Testis (tissue), 3 donors: ENCODE data around the gene ADAMTS14. TPM values are rescaled to one million over a fixed set of nuclear protein-coding genes. Genes with fewer than 3 reads are reported as not detected.
"Not testable (repeated sequence)": the region's sequence is repeated elsewhere in the genome, so short reads cannot be mapped to it uniquely, and the experiment has no call there.

Experiments used
- DNase-seq: peaks from one replicate; pipeline ENCODE4 v3.0.0-alpha.2; 2019
- H3K27ac ChIP-seq, 2 donors: fragments of 200-600 bp; sonication (generic); one replicate each; pipeline ENCODE4 v1.5.1; 2019
- H3K27me3 ChIP-seq: fragments of 200-600 bp; sonication (generic); one replicate; pipeline ENCODE4 v1.5.1; 2019
- H3K36me3 ChIP-seq: fragments of 200-600 bp; sonication (generic); one replicate; pipeline ENCODE4 v1.5.1; 2017; ENCODE audit warnings: low read depth; ENCODE audit errors: missing control alignments
- H3K4me1 ChIP-seq: fragments of 200-600 bp; sonication (generic); one replicate; pipeline ENCODE4 v1.5.1; 2019
- H3K4me3 ChIP-seq, 2 donors: fragments of 200-600 bp; sonication (generic); one replicate each; pipeline ENCODE4 v1.5.1; 2017 to 2019
- H3K9me3 ChIP-seq: fragments of 200-600 bp; sonication (generic); one replicate; pipeline ENCODE4 v1.5.1; 2017
- POLR2A ChIP-seq: fragments of 450-650 bp; IDR thresholded peaks from one replicate; pipeline ENCODE4 v1.6.1; 2017; ENCODE audit warnings: antibody characterized with exemption, mild to moderate bottlenecking, moderate library complexity
- WGBS, 2 donors: methylation state at CpG; one replicate each; pipeline ENCODE4 v1.1.5; 2018; 5-methylcytosine and 5-hydroxymethylcytosine counted together
- intact Hi-C: fragments of 100-400 bp; cut with DNase I; formaldehyde crosslinking; loops from one replicate; pipeline ENCODE4 v1.15.1; 2023; ENCODE audit warnings: low total_unique reads
- polyA plus RNA-seq: library from polyadenylated mRNA; stranded (reverse); fragments of 350-450 nt; fragmentation: Illumina TruSeq; extraction: RNeasy Lipid Tissue Mini Kit (QIAGEN cat#74804); gene quantifications from one replicate; pipeline ENCODE4 v1.2.3, GENCODE V29; 2014; ENCODE audit warnings: low read depth, low replicate concordance; ENCODE audit not compliant: insufficient read depth
- total RNA-seq, 2 donors: library from RNA; depleted of rRNA; stranded (reverse); fragments of >200 nt; gene quantifications; one replicate each; pipeline ENCODE4 v1.2.3, GENCODE V29; 2016
- TF ChIP-seq, protein P1 (sequence below), 3 experiments: fragments of 450-650 bp in 2 of 3; fragments of 200-600 bp in 1 of 3; sonication (generic) in 1 of 3; IDR thresholded peaks; one replicate each; pipeline ENCODE4 v1.5.1; 2016 to 2019; ENCODE audit warnings: antibody characterized with exemption in 3 of 3, mild to moderate bottlenecking in 2 of 3, moderate library complexity in 1 of 3

Gene ADAMTS14
- total and polyA plus RNA-seq, 3 donors from 2014 or later = 0.63 to 0.93 (median 0.90) TPM

- Histone ChIP-seq H3K27me3 (no peaks in the 10 kb centered on the region), H3K4me1 (no peaks in the 10 kb centered on the region), H3K27ac (no peak overlapping the region), H3K9me3 (no peaks in the 10 kb centered on the region), H3K4me3 (no peak overlapping the region), H3K36me3 (no peaks in the 10 kb centered on the region)
- intact Hi-C loops = no loop called here
- TF ChIP-seq, protein P1, sequence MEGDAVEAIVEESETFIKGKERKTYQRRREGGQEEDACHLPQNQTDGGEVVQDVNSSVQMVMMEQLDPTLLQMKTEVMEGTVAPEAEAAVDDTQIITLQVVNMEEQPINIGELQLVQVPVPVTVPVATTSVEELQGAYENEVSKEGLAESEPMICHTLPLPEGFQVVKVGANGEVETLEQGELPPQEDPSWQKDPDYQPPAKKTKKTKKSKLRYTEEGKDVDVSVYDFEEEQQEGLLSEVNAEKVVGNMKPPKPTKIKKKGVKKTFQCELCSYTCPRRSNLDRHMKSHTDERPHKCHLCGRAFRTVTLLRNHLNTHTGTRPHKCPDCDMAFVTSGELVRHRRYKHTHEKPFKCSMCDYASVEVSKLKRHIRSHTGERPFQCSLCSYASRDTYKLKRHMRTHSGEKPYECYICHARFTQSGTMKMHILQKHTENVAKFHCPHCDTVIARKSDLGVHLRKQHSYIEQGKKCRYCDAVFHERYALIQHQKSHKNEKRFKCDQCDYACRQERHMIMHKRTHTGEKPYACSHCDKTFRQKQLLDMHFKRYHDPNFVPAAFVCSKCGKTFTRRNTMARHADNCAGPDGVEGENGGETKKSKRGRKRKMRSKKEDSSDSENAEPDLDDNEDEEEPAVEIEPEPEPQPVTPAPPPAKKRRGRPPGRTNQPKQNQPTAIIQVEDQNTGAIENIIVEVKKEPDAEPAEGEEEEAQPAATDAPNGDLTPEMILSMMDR (IDR thresholded peaks at IDR 0.05) = no peak
- TF ChIP-seq POLR2A = no peak
- DNase-seq = no peak
- WGBS, 2 donors = 83 to 87% methylated on average over 1 of the region's 1 CpG
Measured at GRCh38 chr10:70629338-70629737, 43.0 kb upstream of the ADAMTS14 start.

DNA sequence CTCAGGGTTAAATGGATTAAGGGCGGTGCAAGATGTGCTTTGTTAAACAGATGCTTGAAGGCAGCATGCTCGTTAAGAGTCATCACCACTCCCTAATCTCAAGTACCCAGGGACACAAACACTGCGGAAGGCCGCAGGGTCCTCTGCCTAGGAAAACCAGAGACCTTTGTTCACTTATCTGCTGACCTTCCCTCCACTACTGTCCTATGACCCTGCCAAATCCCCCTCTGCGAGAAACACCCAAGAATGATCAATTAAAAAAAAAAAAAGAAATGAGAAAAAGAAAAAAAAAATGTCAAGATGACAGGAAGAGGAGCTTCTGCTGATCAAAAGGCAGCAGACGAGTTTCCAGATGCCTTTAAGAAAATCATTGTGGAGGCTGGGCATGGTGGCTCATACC, 40.6 kb upstream of the ADAMTS14 start:
- H3K9me3 ChIP-seq, H3K36me3 ChIP-seq, intact Hi-C loops, H3K27me3 ChIP-seq, H3K4me1 ChIP-seq, DNase-seq, H3K27ac ChIP-seq, H3K4me3 ChIP-seq: not testable (repeated sequence)
- 61 to 62% methylated on average over 2 to 3 of the region's 6 CpGs for WGBS, 2 donors

- no peaks in the 10 kb centered on the region for H3K9me3 ChIP-seq
- H3K27ac ChIP-seq = no peak overlapping the region
- no peaks in the 10 kb centered on the region for H3K27me3 ChIP-seq
- no peak overlapping the region for H3K4me3 ChIP-seq
- intact Hi-C loops = no loop called here
- TF ChIP-seq, protein P1 (IDR thresholded peaks at IDR 0.05) = no peak
- no peak for TF ChIP-seq POLR2A
- no peaks in the 10 kb centered on the region for H3K4me1 ChIP-seq
- H3K36me3 ChIP-seq = no peaks in the 10 kb centered on the region
- DNase-seq = no peak
- WGBS, 2 donors = 74 to 79% methylated on average over 4 of the region's 4 CpGs
Measured at GRCh38 chr10:70634011-70634410, 38.3 kb upstream of the ADAMTS14 start.

DNA sequence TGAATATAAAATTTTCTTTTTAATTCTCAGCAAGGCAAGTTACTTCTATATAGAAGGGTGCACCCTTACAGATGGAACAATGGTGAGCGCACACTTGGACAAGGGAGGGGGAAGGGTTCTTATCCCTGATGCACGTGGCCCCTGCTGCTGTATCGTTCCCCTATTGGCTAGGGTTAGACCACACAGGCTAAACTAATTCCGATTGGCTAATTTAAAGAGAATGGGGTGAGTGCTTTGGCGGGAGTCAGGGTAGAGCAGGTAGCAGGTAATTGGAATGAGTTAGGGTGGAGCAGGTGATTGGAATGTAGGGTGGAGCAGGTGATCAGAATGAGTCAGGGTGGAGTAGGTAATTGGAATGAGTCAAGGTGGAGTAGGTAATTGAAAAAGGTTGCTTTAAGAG, 37.8 kb upstream of the ADAMTS14 start:
- WGBS, 2 donors = 89 to 97% methylated on average over 5 of the region's 5 CpGs
- DNase-seq, H3K27ac ChIP-seq, H3K4me3 ChIP-seq, H3K4me1 ChIP-seq, H3K36me3 ChIP-seq, H3K27me3 ChIP-seq, H3K9me3 ChIP-seq, intact Hi-C loops: not testable (repeated sequence)

GRCh38 chr10:70639640-70640383, 32.5 kb upstream of the ADAMTS14 start:
- DNase-seq, H3K27me3 ChIP-seq, intact Hi-C loops, H3K9me3 ChIP-seq, H3K27ac ChIP-seq, H3K4me1 ChIP-seq, H3K36me3 ChIP-seq, H3K4me3 ChIP-seq: not testable (repeated sequence)
- 88 to 90% methylated on average over 7 of the region's 7 CpGs for WGBS, 2 donors

GRCh38 chr10:70643272-70643671, 29.0 kb upstream of the ADAMTS14 start:
- H3K9me3 ChIP-seq, H3K27me3 ChIP-seq, H3K4me1 ChIP-seq, DNase-seq, intact Hi-C loops, H3K36me3 ChIP-seq, H3K27ac ChIP-seq, H3K4me3 ChIP-seq: not testable (repeated sequence)
- 99 to 100% methylated on average over 3 of the region's 3 CpGs for WGBS, 2 donors

DNA sequence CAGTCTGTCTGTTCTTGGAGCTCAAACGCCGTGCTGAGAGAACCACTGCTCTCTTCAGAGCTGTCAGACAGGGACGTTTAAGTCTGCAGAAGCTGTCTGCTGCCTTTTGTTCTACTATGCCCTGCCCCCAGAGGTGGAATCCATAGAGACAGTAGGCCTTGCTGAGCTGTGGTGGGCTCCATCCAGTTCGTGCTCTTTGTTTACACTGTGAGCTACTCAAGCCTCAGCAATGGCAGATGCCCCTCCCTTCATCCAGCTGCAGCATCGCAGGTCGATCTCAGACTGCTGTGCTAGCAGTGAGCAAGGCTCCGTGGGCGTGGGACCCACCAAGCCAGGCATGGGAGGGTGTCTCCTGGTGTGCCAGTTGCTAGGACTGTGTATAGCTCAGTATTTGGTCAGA, 27.3 kb upstream of the ADAMTS14 start:
- H3K27me3 ChIP-seq, H3K4me3 ChIP-seq, intact Hi-C loops, H3K27ac ChIP-seq, DNase-seq, H3K36me3 ChIP-seq, H3K4me1 ChIP-seq, H3K9me3 ChIP-seq: not testable (repeated sequence)
- WGBS, 2 donors = 69 to 79% methylated on average over 3 to 8 of the region's 8 CpGs
